Muscle of leg (tissue), 11 donors: ENCODE measurements around the gene STXBP3. TPM values are rescaled to one million over a fixed set of nuclear protein-coding genes. Genes with fewer than 3 reads are reported as not detected.

Experiments
- DNase-seq: peaks from one replicate; pipeline ENCODE4 v3.0.0; 2013
- H3K27ac ChIP-seq: one replicate; pipeline ENCODE4 v1.5.1; 2013; ENCODE audit warnings: mild to moderate bottlenecking, low read length, control low read depth
- H3K27me3 ChIP-seq: one replicate; pipeline ENCODE4 v1.6.1; 2013; ENCODE audit warnings: low read length; ENCODE audit not compliant: control insufficient read depth, insufficient read depth
- H3K36me3 ChIP-seq: one replicate; pipeline ENCODE4 v1.6.1; 2013; ENCODE audit warnings: low read length; ENCODE audit not compliant: control insufficient read depth, insufficient read depth
- H3K4me1 ChIP-seq: one replicate; pipeline ENCODE4 v1.6.1; 2013; ENCODE audit warnings: low read length; ENCODE audit not compliant: control insufficient read depth, insufficient read depth
- H3K4me3 ChIP-seq: one replicate; pipeline ENCODE4 v1.5.1; 2013; ENCODE audit warnings: low read length, control low read depth
- H3K9me3 ChIP-seq: replicated peaks from 2 replicates; pipeline ENCODE4 v1.6.1; 2013; ENCODE audit warnings: low read depth, low read length; ENCODE audit not compliant: control insufficient read depth
- WGBS: methylation state at CpG from one replicate; pipeline ENCODE4 v1.1.5; 2013; ENCODE audit warnings: missing lambda C conversion rate; ENCODE audit not compliant: insufficient coverage; 5-methylcytosine and 5-hydroxymethylcytosine counted together
- polyA plus RNA-seq, 8 donors: library from polyadenylated mRNA; unstranded; fragments of 120-200 nt; gene quantifications; one replicate each; pipeline versions ENCODE4 v1.2.1 to v1.2.3, GENCODE V29; 2013; ENCODE audit warnings: inconsistent platforms in 1 of 8, low replicate concordance in 1 of 8; ENCODE audit not compliant: insufficient read length in 8 of 8, insufficient read depth in 1 of 8
- total RNA-seq: library from RNA; stranded (reverse); fragments of 120-200 nt; gene quantifications from one replicate; pipeline ENCODE4 v1.2.4, GENCODE V29; 2013

Gene STXBP3
- total and polyA plus RNA-seq, 9 donors = 23.7 to 32.9 (median 27.4) TPM

- no peaks in the 10 kb centered on the region for H3K9me3 ChIP-seq
- H3K27me3 ChIP-seq = no peaks in the 10 kb centered on the region
- no peaks in the 10 kb centered on the region for H3K36me3 ChIP-seq
- DNase-seq = no peak
- WGBS = no CpG with 5 or more reads among the region's 4 CpGs
- no peak overlapping the region for H3K4me3 ChIP-seq
- H3K27ac ChIP-seq = no peak overlapping the region
- no peaks in the 10 kb centered on the region for H3K4me1 ChIP-seq
Observed at GRCh38 chr1:108729481-108729880, 17.0 kb upstream of the STXBP3 start.

- DNase-seq = no peak
- H3K4me1 ChIP-seq = no peaks in the 10 kb centered on the region
- no peak overlapping the region for H3K4me3 ChIP-seq
- WGBS = no CpG with 5 or more reads among the region's 1 CpG
- H3K9me3 ChIP-seq = no peaks in the 10 kb centered on the region
- H3K36me3 ChIP-seq = no peaks in the 10 kb centered on the region
- H3K27me3 ChIP-seq = peaks cover 2% of the 10 kb centered on the region
- H3K27ac ChIP-seq = no peak overlapping the region
Observed at GRCh38 chr1:108732398-108732797, 14.1 kb upstream of the STXBP3 start.

GRCh38 chr1:108734171-108734865 is 12.2 kb upstream of the STXBP3 start:
- no peak overlapping the region for H3K27ac ChIP-seq
- no peaks in the 10 kb centered on the region for H3K4me1 ChIP-seq
- H3K27me3 ChIP-seq = peaks cover 4% of the 10 kb centered on the region
- no CpG with 5 or more reads among the region's 1 CpG for WGBS
- no peaks in the 10 kb centered on the region for H3K9me3 ChIP-seq
- no peaks in the 10 kb centered on the region for H3K36me3 ChIP-seq
- no peak overlapping the region for H3K4me3 ChIP-seq
- DNase-seq = no peak

- no peaks in the 10 kb centered on the region for H3K9me3 ChIP-seq
- H3K27me3 ChIP-seq = peaks cover 2% of the 10 kb centered on the region
- no peak overlapping the region for H3K27ac ChIP-seq
- H3K4me3 ChIP-seq = no peak overlapping the region
- DNase-seq = no peak
- 70% methylated on average over 3 of the region's 6 CpGs for WGBS
- H3K4me1 ChIP-seq = no peaks in the 10 kb centered on the region
- H3K36me3 ChIP-seq = no peaks in the 10 kb centered on the region
Observed at GRCh38 chr1:108742253-108742652, 4.2 kb upstream of the STXBP3 start.

GRCh38 chr1:108745980-108746381 is 493 bp upstream of the STXBP3 start:
- Histone ChIP-seq H3K27me3 (no peaks in the 10 kb centered on the region), H3K4me3 (peak overlapping the region; percentile 6), H3K36me3 (peaks cover 3% of the 10 kb centered on the region), H3K27ac (peak overlapping the region; percentile 78), H3K4me1 (no peaks in the 10 kb centered on the region), H3K9me3 (no peaks in the 10 kb centered on the region)
- no peak for DNase-seq
- 22% methylated on average over 3 of the region's 3 CpGs for WGBS

GRCh38 chr1:108747171-108747850 is 837 bp downstream of the STXBP3 start:
- 0% methylated on average over 12 of the region's 15 CpGs for WGBS

GRCh38 chr1:108747898-108748297 is 1.4 kb downstream of the STXBP3 start:
- WGBS = no CpG with 5 or more reads among the region's 3 CpGs
- Histone ChIP-seq H3K9me3 (no peaks in the 10 kb centered on the region), H3K27ac (peak overlapping the region; percentile 99), H3K4me1 (no peaks in the 10 kb centered on the region), H3K27me3 (no peaks in the 10 kb centered on the region), H3K36me3 (peaks cover 6% of the 10 kb centered on the region), H3K4me3 (no peak overlapping the region)
- no peak for DNase-seq

More at GRCh38 chr1:108747171-108747850, 837 bp downstream of the STXBP3 start:
- Histone ChIP-seq H3K4me3 (peak overlapping the region; percentile 97), H3K9me3 (no peaks in the 10 kb centered on the region), H3K36me3 (peaks cover 4% of the 10 kb centered on the region), H3K27me3 (no peaks in the 10 kb centered on the region), H3K4me1 (no peaks in the 10 kb centered on the region), H3K27ac (peak overlapping the region; percentile 99)
- peak; percentile 95 for DNase-seq

- H3K9me3 ChIP-seq = no peaks in the 10 kb centered on the region
- H3K27me3 ChIP-seq = no peaks in the 10 kb centered on the region
- no peak overlapping the region for H3K27ac ChIP-seq
- peaks cover 6% of the 10 kb centered on the region for H3K36me3 ChIP-seq
- 100% methylated on average over 3 of the region's 4 CpGs for WGBS
- no peak for DNase-seq
- no peak overlapping the region for H3K4me3 ChIP-seq
- no peaks in the 10 kb centered on the region for H3K4me1 ChIP-seq
Observed at GRCh38 chr1:108749081-108749480, 2.6 kb downstream of the STXBP3 start.

GRCh38 chr1:108750476-108751181 is 4.2 kb downstream of the STXBP3 start:
- Histone ChIP-seq H3K36me3 (peaks cover 9% of the 10 kb centered on the region), H3K4me1 (no peaks in the 10 kb centered on the region), H3K27me3 (no peaks in the 10 kb centered on the region), H3K9me3 (no peaks in the 10 kb centered on the region), H3K4me3 (no peak overlapping the region), H3K27ac (no peak overlapping the region)
- DNase-seq = no peak
- WGBS = no CpG with 5 or more reads among the region's 1 CpG

- Histone ChIP-seq H3K9me3 (no peaks in the 10 kb centered on the region), H3K4me1 (no peaks in the 10 kb centered on the region), H3K27me3 (no peaks in the 10 kb centered on the region), H3K4me3 (no peak overlapping the region), H3K27ac (no peak overlapping the region), H3K36me3 (peaks cover 9% of the 10 kb centered on the region)
- no peak for DNase-seq
- WGBS = no CpG with 5 or more reads among the region's 3 CpGs
Observed at GRCh38 chr1:108753363-108753762, 6.9 kb downstream of the STXBP3 start.
